Natural killer cell (primary cell): ENCODE results near the gene CEBPB. TPM values are rescaled to one million over a fixed set of nuclear protein-coding genes. Genes with fewer than 3 reads are reported as not detected.
A peak's percentile ranks its signal among the peaks of the same experiment; 100 is the strongest.

ENCODE experiments used
- ATAC-seq, 3 donors: fragments of 150-1000 bp in 2 of 3; fragments of 200-7000 bp in 1 of 3; cut with Tn5 transposase; 1 replicate in 1 of 3; 2 replicates in 2 of 3; pipeline ENCODE4 v1.10.0; 2021; ENCODE audit warnings: mild to moderate bottlenecking in 2 of 3, moderate library complexity in 2 of 3
- DNase-seq, 2 donors: peaks; one replicate each; pipeline versions ENCODE4 v3.0.0 to v3.0.0-alpha.2; 2013 to 2021; ENCODE audit warnings: mixed read lengths in 1 of 2
- H3K27ac ChIP-seq: one replicate; pipeline ENCODE4 v1.5.1; 2013; ENCODE audit warnings: mild to moderate bottlenecking, low read length
- H3K27me3 ChIP-seq: one replicate; pipeline ENCODE4 v1.6.1; 2013; ENCODE audit warnings: low read length; ENCODE audit not compliant: control insufficient read depth, insufficient read depth
- H3K36me3 ChIP-seq: one replicate; pipeline ENCODE4 v1.6.1; 2013; ENCODE audit warnings: low read length; ENCODE audit not compliant: control insufficient read depth, insufficient read depth
- H3K4me1 ChIP-seq: one replicate; pipeline ENCODE4 v1.6.1; 2013; ENCODE audit warnings: low read length; ENCODE audit not compliant: control insufficient read depth, insufficient read depth
- H3K4me3 ChIP-seq: one replicate; pipeline ENCODE4 v1.5.1; 2013; ENCODE audit warnings: low read length
- H3K9me3 ChIP-seq: one replicate; pipeline ENCODE4 v1.6.1; 2013; ENCODE audit warnings: low read length; ENCODE audit not compliant: control insufficient read depth, insufficient read depth
- H3K27ac Mint-ChIP-seq, 2 donors: one replicate each; pipeline ENCODE4 v1.8.0; 2022; ENCODE audit warnings: mild to moderate bottlenecking in 2 of 2, mixed read lengths in 2 of 2, moderate library complexity in 1 of 2
- H3K27me3 Mint-ChIP-seq, 2 donors: one replicate each; pipeline ENCODE4 v1.8.0; 2022; ENCODE audit warnings: low read depth in 2 of 2, mixed read lengths in 2 of 2
- H3K36me3 Mint-ChIP-seq: one replicate; pipeline ENCODE4 v1.8.0; 2022; ENCODE audit warnings: mixed read lengths
- H3K4me1 Mint-ChIP-seq, 2 donors: one replicate each; pipeline ENCODE4 v1.8.0; 2022; ENCODE audit warnings: mixed read lengths in 2 of 2
- H3K4me3 Mint-ChIP-seq: one replicate; pipeline ENCODE4 v1.8.0; 2022; ENCODE audit warnings: mild to moderate bottlenecking, moderate library complexity, mixed read lengths
- H3K9me3 Mint-ChIP-seq, 2 donors: one replicate each; pipeline ENCODE4 v1.8.0; 2022; ENCODE audit warnings: mixed read lengths in 2 of 2
- CTCF ChIP-seq: fragments of 200-600 bp; IDR thresholded peaks from one replicate; pipeline ENCODE4 v1.8.0; 2022; ENCODE audit warnings: antibody characterized with exemption
- WGBS: methylation state at CpG from one replicate; pipeline ENCODE4 v1.1.7; 2013; ENCODE audit warnings: missing lambda C conversion rate; ENCODE audit not compliant: insufficient coverage; 5-methylcytosine and 5-hydroxymethylcytosine counted together
- intact Hi-C: fragments of 100-400 bp; cut with micrococcal nuclease; formaldehyde crosslinking; loops from one replicate; pipeline ENCODE4 v1.14.2; 2022
- total RNA-seq, 4 donors: library from RNA; stranded (reverse); fragments of 120-200 nt in 1 of 4; gene quantifications; one replicate each; pipeline versions ENCODE4 v1.2.3 to v1.2.4, GENCODE V29; 2013 to 2022

Gene CEBPB
- total RNA-seq, 3 donors from 2014 or later (not counting 1 experiment from before 2014, with no cell fraction given) = 32.1 to 79.8 (median 68.2) TPM

DNA sequence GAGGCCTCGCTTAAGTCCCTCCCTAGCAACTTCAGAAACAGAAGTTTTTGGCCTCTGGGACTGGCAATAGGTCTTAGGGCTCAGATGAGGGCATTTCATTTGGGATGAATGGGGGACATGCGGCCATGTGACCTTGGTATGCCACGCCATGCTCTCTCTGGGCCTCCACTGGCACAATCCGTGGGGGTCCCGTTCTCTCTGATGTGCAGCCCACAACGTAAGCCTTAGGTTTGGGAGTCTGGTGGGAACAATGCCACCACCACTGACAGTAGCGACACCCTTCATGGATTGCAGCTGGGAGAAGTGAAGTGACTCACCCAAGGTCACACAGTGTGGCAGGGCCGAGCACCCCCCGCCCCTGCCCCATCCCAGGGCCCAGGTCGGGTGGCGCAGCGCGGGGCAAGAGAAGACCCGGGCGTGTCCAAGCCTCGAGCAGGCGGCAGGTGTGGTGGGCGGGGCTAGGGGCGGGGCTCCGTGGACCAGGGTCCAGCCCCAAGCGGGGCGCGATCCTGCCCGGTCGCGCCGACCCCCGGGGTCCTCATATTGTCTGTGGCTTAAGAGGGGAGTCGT, 864 bp upstream of the CEBPB start:
- 49% methylated on average over 29 of the region's 29 CpGs for WGBS
- Mint-ChIP-seq H3K27ac (peak overlapping the region in 1 of 2 donors; percentile 94), H3K4me1 (peaks cover 27% of the 10 kb centered on the region in 2 donors), H3K27me3 (peaks cover 9 to 14% of the 10 kb centered on the region in 2 donors), H3K36me3 (no peaks in the 10 kb centered on the region), H3K9me3 (no peaks in the 10 kb centered on the region), H3K4me3 (peak overlapping the region; percentile 57)
- Histone ChIP-seq H3K4me3 (no peak overlapping the region), H3K4me1 (peaks cover 27% of the 10 kb centered on the region), H3K36me3 (peaks cover 4% of the 10 kb centered on the region), H3K9me3 (no peaks in the 10 kb centered on the region), H3K27ac (peak overlapping the region; percentile 36), H3K27me3 (peaks cover 2% of the 10 kb centered on the region)
- DNase-seq (peak in 1 of 2 donors; percentile 44), ATAC-seq (no peak)
- no peak for TF ChIP-seq CTCF
- intact Hi-C loops = loop anchor here (1.0 to 2.0 kb wide), 3 partner anchors 197 to 275 kb away; no protein-coding TSS in a partner anchor

DNA sequence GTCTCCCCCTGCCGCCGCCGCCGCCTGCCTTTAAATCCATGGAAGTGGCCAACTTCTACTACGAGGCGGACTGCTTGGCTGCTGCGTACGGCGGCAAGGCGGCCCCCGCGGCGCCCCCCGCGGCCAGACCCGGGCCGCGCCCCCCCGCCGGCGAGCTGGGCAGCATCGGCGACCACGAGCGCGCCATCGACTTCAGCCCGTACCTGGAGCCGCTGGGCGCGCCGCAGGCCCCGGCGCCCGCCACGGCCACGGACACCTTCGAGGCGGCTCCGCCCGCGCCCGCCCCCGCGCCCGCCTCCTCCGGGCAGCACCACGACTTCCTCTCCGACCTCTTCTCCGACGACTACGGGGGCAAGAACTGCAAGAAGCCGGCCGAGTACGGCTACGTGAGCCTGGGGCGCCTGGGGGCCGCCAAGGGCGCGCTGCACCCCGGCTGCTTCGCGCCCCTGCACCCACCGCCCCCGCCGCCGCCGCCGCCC, 474 bp downstream of the CEBPB start:
- Histone ChIP-seq H3K36me3 (peaks cover 4% of the 10 kb centered on the region), H3K9me3 (no peaks in the 10 kb centered on the region), H3K27me3 (peaks cover under 1% of the 10 kb centered on the region), H3K4me3 (peak overlapping the region; percentile 84), H3K4me1 (peaks cover 27% of the 10 kb centered on the region), H3K27ac (peak overlapping the region; percentile 35)
- Mint-ChIP-seq H3K27me3 (peaks cover 1 to 3% of the 10 kb centered on the region in 2 donors), H3K4me1 (peaks cover 24 to 29% of the 10 kb centered on the region in 2 donors), H3K4me3 (peak overlapping the region; percentile 74), H3K36me3 (no peaks in the 10 kb centered on the region), H3K9me3 (no peaks in the 10 kb centered on the region), H3K27ac (peak overlapping the region in 1 of 2 donors; percentile 94)
- no peak for TF ChIP-seq CTCF
- under 1% methylated on average over 69 of the region's 69 CpGs for WGBS
- intact Hi-C loops = loop anchor here (2.0 kb wide), 1 partner anchor 196 kb away; no protein-coding TSS in a partner anchor
- DNase-seq (peak in 1 of 2 donors; percentile 69), ATAC-seq (peak; percentile 40 to 50 (median 50))

DNA sequence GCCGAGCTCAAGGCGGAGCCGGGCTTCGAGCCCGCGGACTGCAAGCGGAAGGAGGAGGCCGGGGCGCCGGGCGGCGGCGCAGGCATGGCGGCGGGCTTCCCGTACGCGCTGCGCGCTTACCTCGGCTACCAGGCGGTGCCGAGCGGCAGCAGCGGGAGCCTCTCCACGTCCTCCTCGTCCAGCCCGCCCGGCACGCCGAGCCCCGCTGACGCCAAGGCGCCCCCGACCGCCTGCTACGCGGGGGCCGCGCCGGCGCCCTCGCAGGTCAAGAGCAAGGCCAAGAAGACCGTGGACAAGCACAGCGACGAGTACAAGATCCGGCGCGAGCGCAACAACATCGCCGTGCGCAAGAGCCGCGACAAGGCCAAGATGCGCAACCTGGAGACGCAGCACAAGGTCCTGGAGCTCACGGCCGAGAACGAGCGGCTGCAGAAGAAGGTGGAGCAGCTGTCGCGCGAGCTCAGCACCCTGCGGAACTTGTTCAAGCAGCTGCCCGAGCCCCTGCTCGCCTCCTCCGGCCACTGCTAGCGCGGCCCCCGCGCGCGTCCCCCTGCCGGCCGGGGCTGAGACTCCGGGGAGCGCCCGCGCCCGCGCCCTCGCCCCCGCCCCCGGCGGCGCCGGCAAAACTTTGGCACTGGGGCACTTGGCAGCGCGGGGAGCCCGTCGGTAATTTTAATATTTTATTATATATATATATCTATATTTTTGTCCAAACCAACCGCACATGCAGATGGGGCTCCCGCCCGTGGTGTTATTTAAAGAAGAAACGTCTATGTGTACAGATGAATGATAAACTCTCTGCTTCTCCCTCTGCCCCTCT, 1.1 kb downstream of the CEBPB start:
- H3K9me3 ChIP-seq = no peaks in the 10 kb centered on the region
- intact Hi-C loops = loop anchor here (2.0 kb wide), 1 partner anchor 195 kb away; no protein-coding TSS in a partner anchor
- peak; percentile 61 to 77 for DNase-seq
- peak; percentile 54 for TF ChIP-seq CTCF
- H3K27ac ChIP-seq = peak overlapping the region; percentile 81
- H3K4me1 Mint-ChIP-seq = peaks cover 23 to 26% of the 10 kb centered on the region in 2 donors
- no peaks in the 10 kb centered on the region for H3K9me3 Mint-ChIP-seq
- peaks cover 24% of the 10 kb centered on the region for H3K4me1 ChIP-seq
- H3K36me3 ChIP-seq = peaks cover 4% of the 10 kb centered on the region
- no peaks in the 10 kb centered on the region for H3K27me3 Mint-ChIP-seq
- peak; percentile 49 to 51 (median 49) for ATAC-seq
- no peaks in the 10 kb centered on the region for H3K36me3 Mint-ChIP-seq
- under 1% methylated on average over 82 of the region's 96 CpGs for WGBS
- H3K4me3 Mint-ChIP-seq = peak overlapping the region; percentile 94
- no peaks in the 10 kb centered on the region for H3K27me3 ChIP-seq
- H3K27ac Mint-ChIP-seq = peak overlapping the region; percentile 88 to 94
- peak overlapping the region; percentile 84 for H3K4me3 ChIP-seq
